Bronchial epithelial cell (primary cell): Measurements from ENCODE around the gene MICAL3. TPM values are rescaled to one million over a fixed set of nuclear protein-coding genes. Genes with fewer than 3 reads are reported as not detected.

Source experiments
- DNase-seq: peaks from one replicate; pipeline ENCODE4 v3.0.0-alpha.2; 2010; ENCODE audit warnings: low read depth
- FAIRE-seq: peaks from 2 replicates; lab custom pipeline; 2011; peaks lifted over from hg19 to GRCh38; lab: Jason Lieb, UNC
- H3K27me3 ChIP-seq: 2 replicates; pipeline ENCODE4 v1.5.1; 2011; ENCODE audit warnings: low read length; ENCODE audit not compliant: control insufficient read depth, insufficient read depth
- H3K36me3 ChIP-seq: 2 replicates; pipeline ENCODE4 v1.5.1; 2011; ENCODE audit warnings: low read length; ENCODE audit not compliant: control insufficient read depth, insufficient read depth
- H3K4me3 ChIP-seq: 2 replicates; pipeline ENCODE4 v1.5.1; 2011; ENCODE audit warnings: mild to moderate bottlenecking, low read depth, low read length, control low read depth
- CTCF ChIP-seq: IDR thresholded peaks from 2 replicates; pipeline ENCODE4 v1.5.1; 2011; ENCODE audit warnings: mild to moderate bottlenecking, moderate library complexity, low read length, control low read depth, inconsistent platforms; ENCODE audit not compliant: insufficient read depth, severe bottlenecking
- total RNA-seq: library from RNA; depleted of rRNA; stranded (reverse); fragments of >200 nt; gene quantifications from 2 replicates; pipeline ENCODE4 v1.2.1, GENCODE V29; 2014

The MICAL3 gene
- total RNA-seq, 1 donor from 2014 or later = 13.4 TPM

- no peak for TF ChIP-seq CTCF
- peak; percentile 36 for FAIRE-seq
- Histone ChIP-seq H3K27me3 (no peaks in the 10 kb centered on the region), H3K36me3 (no peaks in the 10 kb centered on the region), H3K4me3 (no peak overlapping the region)
- peak; percentile 87 for DNase-seq
Measured at GRCh38 chr22:18035751-18036150, 11.4 kb upstream of the MICAL3 start.

GRCh38 chr22:18034076-18034475 is 9.7 kb upstream of the MICAL3 start:
- Histone ChIP-seq H3K27me3 (no peaks in the 10 kb centered on the region), H3K4me3 (no peak overlapping the region), H3K36me3 (no peaks in the 10 kb centered on the region)
- no peak for FAIRE-seq
- no peak for TF ChIP-seq CTCF
- DNase-seq = no peak

GRCh38 chr22:18033204-18033998 is 9.0 kb upstream of the MICAL3 start:
- FAIRE-seq = peak; percentile 58

GRCh38 chr22:18032455-18033101 is 8.2 kb upstream of the MICAL3 start:
- peak; percentile 93 for FAIRE-seq
- no peak for TF ChIP-seq CTCF
- no peak overlapping the region for H3K4me3 ChIP-seq

More at GRCh38 chr22:18033204-18033998, 9.0 kb upstream of the MICAL3 start:
- Histone ChIP-seq H3K36me3 (no peaks in the 10 kb centered on the region), H3K4me3 (no peak overlapping the region), H3K27me3 (no peaks in the 10 kb centered on the region)
- no peak for DNase-seq
- no peak for TF ChIP-seq CTCF

GRCh38 chr22:18031695-18032454 is 7.5 kb upstream of the MICAL3 start:
- FAIRE-seq (peak; percentile 93), DNase-seq (peak; percentile 97)
- TF ChIP-seq CTCF = no peak
- Histone ChIP-seq H3K36me3 (no peaks in the 10 kb centered on the region), H3K4me3 (no peak overlapping the region), H3K27me3 (no peaks in the 10 kb centered on the region)

More at GRCh38 chr22:18032455-18033101, 8.2 kb upstream of the MICAL3 start:
- Histone ChIP-seq H3K36me3 (no peaks in the 10 kb centered on the region), H3K27me3 (no peaks in the 10 kb centered on the region)
- peak; percentile 94 for DNase-seq
